ENCODE data around the gene CREG2.
"Not testable (repeated sequence)": the region's sequence is repeated elsewhere in the genome, so short reads cannot be mapped to it uniquely, and the experiment has no call there.

Gene CREG2

GRCh38 chr2:101355401-101356054, 31.8 kb downstream of the CREG2 start:
- peak; percentile 31 for DNase-seq (ENCODE audit: low read depth)
- TF ChIP-seq, protein P1, sequence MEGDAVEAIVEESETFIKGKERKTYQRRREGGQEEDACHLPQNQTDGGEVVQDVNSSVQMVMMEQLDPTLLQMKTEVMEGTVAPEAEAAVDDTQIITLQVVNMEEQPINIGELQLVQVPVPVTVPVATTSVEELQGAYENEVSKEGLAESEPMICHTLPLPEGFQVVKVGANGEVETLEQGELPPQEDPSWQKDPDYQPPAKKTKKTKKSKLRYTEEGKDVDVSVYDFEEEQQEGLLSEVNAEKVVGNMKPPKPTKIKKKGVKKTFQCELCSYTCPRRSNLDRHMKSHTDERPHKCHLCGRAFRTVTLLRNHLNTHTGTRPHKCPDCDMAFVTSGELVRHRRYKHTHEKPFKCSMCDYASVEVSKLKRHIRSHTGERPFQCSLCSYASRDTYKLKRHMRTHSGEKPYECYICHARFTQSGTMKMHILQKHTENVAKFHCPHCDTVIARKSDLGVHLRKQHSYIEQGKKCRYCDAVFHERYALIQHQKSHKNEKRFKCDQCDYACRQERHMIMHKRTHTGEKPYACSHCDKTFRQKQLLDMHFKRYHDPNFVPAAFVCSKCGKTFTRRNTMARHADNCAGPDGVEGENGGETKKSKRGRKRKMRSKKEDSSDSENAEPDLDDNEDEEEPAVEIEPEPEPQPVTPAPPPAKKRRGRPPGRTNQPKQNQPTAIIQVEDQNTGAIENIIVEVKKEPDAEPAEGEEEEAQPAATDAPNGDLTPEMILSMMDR (conservative IDR thresholded peaks at IDR 0.05; ENCODE audit: control insufficient read depth, insufficient read depth, low read depth, low read length), result no peak
- no peak overlapping the region for H3K4me3 ChIP-seq (ENCODE audit: control insufficient read depth, low read depth, low read length)

DNA sequence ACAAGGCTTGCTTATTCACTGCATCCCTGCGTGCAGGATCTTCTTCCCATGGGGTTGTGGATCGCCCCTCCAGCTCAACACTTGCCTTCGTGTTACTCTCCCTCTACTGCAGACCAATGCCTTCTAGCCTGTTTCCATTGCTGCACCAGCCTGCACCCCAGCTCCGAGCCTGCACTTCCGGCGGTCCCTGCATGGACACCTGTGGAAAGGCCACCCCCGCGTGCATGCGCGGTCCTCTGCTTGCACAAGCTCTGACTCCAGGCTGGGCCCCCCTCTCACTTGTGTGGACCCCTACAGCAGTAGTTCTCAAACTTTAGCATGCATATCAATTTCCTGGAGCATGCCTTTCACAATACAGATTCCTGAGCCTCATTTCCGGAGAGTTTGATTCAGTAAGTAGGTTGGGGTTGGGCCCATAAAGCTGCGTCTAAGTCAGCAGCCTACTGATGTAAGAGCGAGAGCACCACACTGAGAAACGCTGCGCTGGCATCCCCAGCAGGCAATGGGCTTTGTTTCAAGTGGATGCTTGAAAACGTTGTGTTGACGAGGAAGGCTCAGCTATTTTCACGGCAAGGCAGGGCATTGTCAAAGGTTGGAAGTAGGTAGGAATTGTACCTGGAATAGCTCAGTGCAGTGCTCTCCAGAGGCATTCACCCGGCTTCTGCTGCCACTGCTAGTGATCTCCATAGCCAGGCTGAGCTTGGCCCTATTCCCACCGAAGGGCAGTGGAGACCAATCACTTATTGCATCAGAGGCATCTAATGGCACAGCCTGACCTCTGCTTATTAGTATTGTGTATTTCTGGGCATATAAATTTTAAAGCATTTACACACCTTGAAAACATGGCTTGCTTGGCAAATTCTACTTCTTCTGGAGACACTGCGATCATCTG, 32.6 kb downstream of the CREG2 start:
- H3K4me3 ChIP-seq (ENCODE audit: control insufficient read depth, low read depth, low read length), result no peak overlapping the region
- TF ChIP-seq, protein P1 (conservative IDR thresholded peaks at IDR 0.05; ENCODE audit: control insufficient read depth, insufficient read depth, low read depth, low read length), result no peak
- no peak for DNase-seq (ENCODE audit: low read depth)

DNA sequence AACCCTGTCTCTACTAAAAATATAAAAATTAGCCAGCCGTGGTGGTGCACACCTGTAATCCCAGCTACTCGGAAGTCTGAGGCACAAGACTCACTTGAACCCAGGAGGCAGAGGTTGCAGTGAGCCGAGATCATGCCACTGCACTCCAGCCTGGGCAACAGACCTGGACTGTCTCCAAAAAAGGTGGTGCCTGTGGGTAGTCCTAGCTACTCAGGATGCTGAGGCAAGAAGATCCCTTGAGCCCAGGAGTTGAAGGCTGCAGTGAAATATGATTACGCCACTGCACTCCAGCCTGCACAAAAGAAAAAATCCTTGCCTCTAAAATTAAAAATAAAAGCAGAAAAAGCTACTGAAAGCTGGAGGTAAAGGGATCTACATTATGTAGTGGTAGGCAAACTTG, 34.7 kb downstream of the CREG2 start:
- DNase-seq (ENCODE audit: low read depth); H3K4me3 ChIP-seq (ENCODE audit: control insufficient read depth, low read depth, low read length): not testable (repeated sequence)

GRCh38 chr2:101351207-101351606, 36.1 kb downstream of the CREG2 start:
- no peak overlapping the region for H3K4me3 ChIP-seq (ENCODE audit: control insufficient read depth, low read depth, low read length)
- no peak for DNase-seq (ENCODE audit: low read depth)
- TF ChIP-seq, protein P1 (conservative IDR thresholded peaks at IDR 0.05; ENCODE audit: control insufficient read depth, insufficient read depth, low read depth, low read length), result no peak

- no peak overlapping the region for H3K4me3 ChIP-seq (ENCODE audit: control insufficient read depth, low read depth, low read length)
- DNase-seq (ENCODE audit: low read depth), result peak; percentile 80
- TF ChIP-seq, protein P1 (conservative IDR thresholded peaks at IDR 0.05; ENCODE audit: control insufficient read depth, insufficient read depth, low read depth, low read length), result peak; percentile 57
Measured at GRCh38 chr2:101349893-101350662, 37.2 kb downstream of the CREG2 start.

DNA sequence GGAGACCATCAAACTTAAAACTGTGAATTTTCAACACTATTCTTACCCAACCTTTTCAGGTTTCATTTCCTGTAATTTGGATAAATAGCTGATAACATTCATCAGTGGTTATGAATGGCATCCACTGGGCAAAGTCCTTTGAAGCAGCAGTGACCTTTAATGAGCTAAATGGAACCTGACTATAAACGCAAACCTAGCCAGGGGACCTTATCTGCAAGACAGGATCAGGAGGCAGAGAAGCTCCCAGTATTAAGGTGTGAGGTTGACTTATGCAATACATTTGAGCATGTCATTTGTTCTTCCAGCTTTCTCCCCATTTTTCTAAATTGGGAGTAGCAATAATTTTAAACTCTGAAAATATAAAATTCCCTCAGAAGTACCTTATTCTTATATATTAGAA, 38.4 kb downstream of the CREG2 start:
- DNase-seq (ENCODE audit: low read depth), result no peak
- no peak overlapping the region for H3K4me3 ChIP-seq (ENCODE audit: control insufficient read depth, low read depth, low read length)
- TF ChIP-seq, protein P1 (conservative IDR thresholded peaks at IDR 0.05; ENCODE audit: control insufficient read depth, insufficient read depth, low read depth, low read length), result no peak

Data from fibroblast of mammary gland (primary cell).